HEK293T (cell line): Measurements from ENCODE around the gene LMOD1.

Experiments used
- CTBP1 ChIP-seq: fragments of 450-650 bp; IDR thresholded peaks from 2 replicates; pipeline ENCODE4 v1.6.1; 2016; ENCODE audit warnings: borderline replicate concordance
- ELF4 ChIP-seq: fragments of 450-650 bp; IDR thresholded peaks from 2 replicates; pipeline ENCODE4 v1.6.1; 2017; ENCODE audit warnings: antibody characterized with exemption
- FOXA1 ChIP-seq: fragments of 450-650 bp; IDR thresholded peaks from 2 replicates; pipeline ENCODE4 v1.6.1; 2016; ENCODE audit warnings: mild to moderate bottlenecking
- FOXM1 ChIP-seq: fragments of 450-650 bp; IDR thresholded peaks from 2 replicates; pipeline ENCODE4 v1.6.1; 2017; ENCODE audit warnings: mild to moderate bottlenecking, borderline replicate concordance
- LEF1 ChIP-seq: fragments of 450-650 bp; IDR thresholded peaks from 2 replicates; pipeline ENCODE4 v1.6.1; 2017; ENCODE audit warnings: mild to moderate bottlenecking, borderline replicate concordance
- NFRKB ChIP-seq: fragments of 450-650 bp; IDR thresholded peaks from 2 replicates; pipeline ENCODE4 v1.6.1; 2016; ENCODE audit warnings: mild to moderate bottlenecking, moderate library complexity
- SUZ12 ChIP-seq: fragments of 450-650 bp; IDR thresholded peaks from 2 replicates; pipeline ENCODE4 v1.6.1; 2016; ENCODE audit warnings: mild to moderate bottlenecking
- TF ChIP-seq, protein P1 (sequence below): fragments of 450-650 bp; IDR thresholded peaks from 2 replicates; pipeline ENCODE4 v1.6.1; 2016

DNA sequence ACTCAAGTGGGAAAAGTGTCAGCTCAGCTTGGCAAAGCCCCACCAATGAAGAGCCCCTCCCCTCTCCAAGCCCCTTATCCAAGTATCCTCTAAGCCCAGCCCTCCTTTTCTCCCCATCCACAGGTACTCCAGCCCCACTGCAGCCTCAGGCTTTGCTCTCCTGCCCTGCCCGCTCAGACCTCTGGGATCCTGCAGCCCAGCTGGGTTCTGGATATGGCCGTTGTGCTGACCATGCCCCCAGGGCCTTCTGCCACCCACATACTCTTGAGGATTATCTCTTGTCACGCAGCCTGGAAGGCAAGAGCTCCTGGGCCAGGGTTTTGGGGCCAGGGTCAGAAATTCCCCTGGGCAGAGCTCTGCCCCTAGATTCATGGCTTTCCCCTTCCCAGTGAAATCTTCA lies 52.9 kb downstream of the LMOD1 start:
- TF ChIP-seq FOXM1 = no peak
- no peak for TF ChIP-seq FOXA1
- no peak for TF ChIP-seq LEF1
- no peak for TF ChIP-seq ELF4
- no peak for TF ChIP-seq NFRKB
- TF ChIP-seq, protein P1, sequence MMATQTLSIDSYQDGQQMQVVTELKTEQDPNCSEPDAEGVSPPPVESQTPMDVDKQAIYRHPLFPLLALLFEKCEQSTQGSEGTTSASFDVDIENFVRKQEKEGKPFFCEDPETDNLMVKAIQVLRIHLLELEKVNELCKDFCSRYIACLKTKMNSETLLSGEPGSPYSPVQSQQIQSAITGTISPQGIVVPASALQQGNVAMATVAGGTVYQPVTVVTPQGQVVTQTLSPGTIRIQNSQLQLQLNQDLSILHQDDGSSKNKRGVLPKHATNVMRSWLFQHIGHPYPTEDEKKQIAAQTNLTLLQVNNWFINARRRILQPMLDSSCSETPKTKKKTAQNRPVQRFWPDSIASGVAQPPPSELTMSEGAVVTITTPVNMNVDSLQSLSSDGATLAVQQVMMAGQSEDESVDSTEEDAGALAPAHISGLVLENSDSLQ = no peak
- no peak for TF ChIP-seq CTBP1
- TF ChIP-seq SUZ12 = no peak
